HG03097 (cell line): ENCODE results near the gene RHOH.
"Not testable (repeated sequence)": the region's sequence is repeated elsewhere in the genome, so short reads cannot be mapped to it uniquely, and the experiment has no call there.

Experiments
- ATAC-seq: cut with Tn5 transposase; IDR thresholded peaks from one replicate; pipeline ENCODE4 v1.9.1; 2021; ENCODE audit not compliant: unreplicated experiment, low FRiP score

The RHOH gene, protein sequence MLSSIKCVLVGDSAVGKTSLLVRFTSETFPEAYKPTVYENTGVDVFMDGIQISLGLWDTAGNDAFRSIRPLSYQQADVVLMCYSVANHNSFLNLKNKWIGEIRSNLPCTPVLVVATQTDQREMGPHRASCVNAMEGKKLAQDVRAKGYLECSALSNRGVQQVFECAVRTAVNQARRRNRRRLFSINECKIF

GRCh38 chr4:40196724-40197281 is at the start of gene RHOH:
TSS of gene RHOH (plus strand) at chr4:40197031. CDS start at chr4:40243387, 46,356 bp downstream.
- ATAC-seq: peak; percentile 18

GRCh38 chr4:40147490-40147889 is 49.3 kb upstream of the RHOH start:
- ATAC-seq: not testable (repeated sequence)

- no peak for ATAC-seq
Observed at GRCh38 chr4:40149960-40150385, 46.9 kb upstream of the RHOH start.

DNA sequence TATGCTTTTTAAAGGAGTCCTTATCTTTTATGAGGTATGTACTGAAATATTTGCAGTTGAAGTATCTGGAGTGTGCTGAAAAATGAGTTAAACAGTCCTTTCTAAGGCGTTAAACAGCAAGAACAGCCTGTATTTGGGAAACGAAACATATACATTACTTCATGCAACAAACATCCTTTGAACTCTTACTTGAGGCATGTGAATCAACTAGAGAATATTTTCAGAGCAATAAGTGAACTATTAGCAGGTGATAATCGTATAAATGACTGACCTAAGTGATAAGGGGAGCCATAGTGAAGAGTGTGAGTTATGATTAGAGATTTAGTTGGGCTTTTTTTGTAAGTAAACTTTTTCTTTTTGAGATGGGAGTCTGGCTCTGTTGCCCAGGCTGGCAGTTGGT is 45.9 kb upstream of the RHOH start:
- no peak for ATAC-seq

DNA sequence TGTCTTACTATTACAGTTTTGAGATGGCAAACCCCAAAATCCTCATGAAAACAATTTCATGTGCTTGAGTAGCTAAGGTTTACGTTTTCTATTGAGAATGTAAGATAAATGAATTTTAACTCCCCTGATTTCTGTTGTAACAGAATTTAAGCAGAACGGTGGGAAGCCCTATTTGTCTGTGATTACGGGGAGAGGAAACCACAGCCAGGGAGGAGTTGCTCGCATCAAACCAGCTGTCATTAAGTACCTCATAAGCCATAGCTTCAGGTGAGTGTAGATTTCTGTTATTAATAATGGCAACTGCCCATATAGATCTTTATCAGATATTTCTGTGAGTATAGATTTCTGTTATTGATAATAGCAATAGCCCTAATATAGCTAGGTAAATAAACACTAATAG is 44.2 kb upstream of the RHOH start:
- no peak for ATAC-seq

DNA sequence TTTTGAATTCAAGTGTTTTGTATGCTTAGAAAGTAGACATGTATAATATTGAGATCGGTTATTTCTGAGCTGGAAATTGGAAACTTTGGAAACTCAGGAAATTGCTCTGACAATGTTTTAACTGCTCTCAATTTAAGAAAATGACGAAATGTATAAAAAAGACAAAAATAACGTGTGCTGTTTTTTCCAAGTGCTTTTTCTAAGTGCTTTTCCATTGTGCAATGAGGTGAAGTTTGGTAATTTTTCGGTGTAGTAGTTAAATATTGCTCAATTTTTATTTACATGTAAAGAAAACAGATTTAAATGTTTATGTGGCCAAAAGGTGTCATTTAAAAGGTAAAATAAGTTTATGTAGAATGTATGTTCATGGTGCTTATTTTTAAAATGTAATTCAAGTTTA is 39.4 kb upstream of the RHOH start:
- ATAC-seq: no peak

GRCh38 chr4:40160258-40160657 is 36.6 kb upstream of the RHOH start:
- ATAC-seq: no peak

- no peak for ATAC-seq
Observed at GRCh38 chr4:40164459-40164858, 32.4 kb upstream of the RHOH start.

DNA sequence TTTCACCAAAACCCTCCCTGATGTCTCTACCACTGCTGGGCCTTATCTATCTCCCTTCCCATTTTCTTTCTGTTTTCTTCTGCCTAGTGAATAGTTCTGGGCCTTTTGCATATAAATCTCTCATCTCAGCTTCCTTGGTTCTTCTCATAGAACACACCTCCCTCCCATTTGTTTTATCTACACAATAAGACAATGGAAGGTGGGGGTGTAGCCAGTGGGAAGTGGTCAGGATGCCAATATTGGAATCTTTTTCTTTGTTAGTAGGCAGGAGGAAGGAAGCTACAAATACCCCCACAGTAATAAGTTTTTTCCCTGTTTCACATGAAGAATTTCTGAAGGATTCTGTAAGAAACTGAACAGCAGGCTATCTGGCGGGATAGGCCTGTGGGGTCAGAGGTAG is 30.9 kb upstream of the RHOH start:
- no peak for ATAC-seq

DNA sequence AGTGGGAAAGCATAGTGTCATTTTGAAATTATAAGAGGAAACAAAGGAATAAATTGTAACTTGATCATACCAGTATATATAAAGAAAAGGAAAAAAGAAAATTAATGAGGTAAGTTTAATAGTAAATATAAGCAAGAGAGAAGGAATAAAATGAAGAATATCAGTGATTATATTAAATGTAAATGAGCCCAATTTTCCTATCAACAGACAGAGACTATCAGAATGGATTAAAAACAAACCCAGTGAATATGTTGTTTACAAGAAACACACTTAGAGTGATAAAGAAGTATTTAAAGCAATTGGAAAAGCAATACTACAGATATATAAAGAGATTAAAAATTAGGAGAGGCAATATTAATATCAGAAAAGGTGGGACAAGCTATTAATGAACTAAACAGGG is 28.8 kb upstream of the RHOH start:
- no peak for ATAC-seq

- ATAC-seq: peak; percentile 76
Observed at GRCh38 chr4:40170588-40170987, 26.2 kb upstream of the RHOH start.

GRCh38 chr4:40173470-40173875 is 23.4 kb upstream of the RHOH start:
- ATAC-seq: peak; percentile 57

DNA sequence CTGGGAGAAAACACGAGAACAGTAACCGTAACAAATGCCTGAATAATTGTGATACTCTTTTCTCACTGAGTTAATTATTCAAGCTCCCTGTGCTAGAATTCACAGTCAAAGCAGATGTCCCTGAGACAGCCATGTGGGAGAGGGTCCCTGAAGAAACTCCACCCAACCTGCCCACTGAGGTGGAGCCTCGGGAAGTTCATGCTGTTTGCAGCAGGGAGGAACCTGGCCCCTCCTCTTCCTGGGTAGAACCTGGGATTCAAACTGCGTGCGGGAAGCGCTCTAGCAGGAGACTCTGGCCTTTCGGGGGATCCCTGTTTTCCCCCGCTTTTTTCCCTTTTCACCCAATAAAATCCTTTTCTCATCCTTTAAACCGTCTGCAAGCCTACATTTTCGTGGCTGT is 20.2 kb upstream of the RHOH start:
- ATAC-seq: no peak

GRCh38 chr4:40177591-40177990 is 19.2 kb upstream of the RHOH start:
- ATAC-seq: no peak

DNA sequence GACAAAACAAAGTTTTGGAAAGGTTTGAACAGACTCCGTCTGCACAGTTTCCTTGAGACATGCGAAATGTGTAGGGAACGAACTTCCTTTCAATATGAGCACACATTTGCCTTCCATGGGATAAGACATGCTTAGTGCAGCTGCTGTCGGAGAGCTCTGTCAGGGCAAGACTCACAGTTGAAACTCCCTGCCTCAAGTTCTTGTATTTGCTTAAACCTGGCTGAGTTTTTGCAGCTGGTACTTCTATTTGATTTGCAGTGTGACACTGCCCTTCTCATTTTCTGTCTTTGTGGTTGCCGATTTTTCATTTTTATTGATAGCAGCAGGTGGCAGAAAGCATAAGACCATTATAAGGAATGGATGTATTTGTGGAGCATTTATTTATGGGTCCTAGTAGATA is 18.2 kb upstream of the RHOH start:
- ATAC-seq: no peak

GRCh38 chr4:40179360-40179759 is 17.5 kb upstream of the RHOH start:
- ATAC-seq: no peak

- ATAC-seq: no peak
Observed at GRCh38 chr4:40180356-40180755, 16.5 kb upstream of the RHOH start.

DNA sequence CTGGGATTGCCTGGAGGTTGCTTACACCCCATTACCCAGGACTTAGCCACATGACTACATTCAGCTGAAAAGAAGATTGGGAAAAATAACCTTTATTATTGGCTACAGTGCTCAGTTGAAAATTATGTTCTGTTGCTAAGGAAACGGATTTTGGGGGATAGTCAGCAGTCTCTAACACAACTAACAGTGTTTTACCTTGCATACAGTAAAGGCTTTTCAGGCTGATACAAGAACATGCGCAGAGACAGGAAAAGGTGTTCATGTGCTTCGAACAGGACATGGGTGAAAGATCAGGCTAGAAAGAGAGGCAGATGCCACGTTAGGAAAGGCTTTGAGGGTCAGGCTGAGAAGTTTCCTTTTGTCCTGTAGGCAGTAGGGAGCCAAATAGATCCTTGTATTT is 14.8 kb upstream of the RHOH start:
- no peak for ATAC-seq

GRCh38 chr4:40182954-40183353 is 13.9 kb upstream of the RHOH start:
- no peak for ATAC-seq

DNA sequence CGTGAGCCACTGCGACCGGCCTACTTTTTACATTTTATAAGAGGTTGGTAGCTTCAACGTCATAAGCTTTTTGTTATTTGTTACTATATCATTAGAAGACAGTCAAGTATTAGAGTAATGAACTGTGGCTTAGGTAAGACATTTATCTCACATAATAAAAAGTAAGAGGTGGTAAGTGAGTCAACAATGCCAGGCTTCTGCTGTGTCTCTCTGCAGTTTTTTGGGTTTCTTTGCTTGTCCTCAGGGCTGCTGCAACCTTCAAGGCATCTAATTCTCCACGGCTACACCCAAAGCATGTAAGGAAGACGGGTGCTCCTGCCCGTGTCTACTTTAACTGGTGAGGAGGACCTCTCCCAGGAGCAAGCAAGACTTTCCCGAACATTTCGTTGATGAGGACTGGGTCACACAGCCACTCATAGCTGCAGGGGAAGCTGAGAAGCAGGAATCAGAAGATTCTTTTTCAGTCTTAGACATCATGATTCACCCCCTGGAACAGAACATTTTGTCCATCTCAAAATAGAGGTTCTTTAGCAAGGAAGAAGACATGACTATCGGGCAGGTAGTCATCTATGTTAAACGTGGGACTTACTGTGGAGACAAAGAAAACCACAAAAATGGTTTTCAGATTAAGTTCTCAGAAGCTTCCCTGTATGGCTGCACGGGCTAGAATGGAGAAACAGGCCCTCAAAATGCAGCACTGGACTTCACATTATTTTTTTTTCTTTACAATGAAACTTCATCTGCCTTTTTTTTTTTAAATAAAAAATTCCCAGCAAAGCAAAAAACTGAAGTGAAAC is 13.0 kb upstream of the RHOH start:
- ATAC-seq: no peak

- ATAC-seq: peak; percentile 50
Observed at GRCh38 chr4:40185830-40186664, 10.8 kb upstream of the RHOH start.
